PFSK-1 (cell line): ENCODE results near the gene BACE2.

Source experiments
- POLR2AphosphoS5 ChIP-seq: IDR thresholded peaks from 2 replicates; pipeline ENCODE4 v1.6.1; 2012; ENCODE audit warnings: low read depth, mild to moderate bottlenecking, control low read depth, low read length, moderate library complexity
- SIN3A ChIP-seq: IDR thresholded peaks from 2 replicates; pipeline ENCODE4 v1.6.1; 2012; ENCODE audit warnings: mild to moderate bottlenecking, low read length, moderate library complexity, borderline replicate concordance; ENCODE audit not compliant: insufficient read depth
- TAF1 ChIP-seq: IDR thresholded peaks from 2 replicates; pipeline ENCODE4 v1.6.1; 2012; ENCODE audit warnings: low read length, control low read depth, borderline replicate concordance; ENCODE audit not compliant: insufficient read depth
- TF ChIP-seq, protein P1 (sequence below), 2 experiments: IDR thresholded peaks; 2 replicates each; pipeline versions ENCODE4 v1.6.1 to v1.8.0; 2011 to 2012; ENCODE audit warnings: low read depth in 2 of 2, low read length in 2 of 2, control low read depth in 1 of 2, inconsistent platforms in 1 of 2, mild to moderate bottlenecking in 1 of 2, moderate library complexity in 1 of 2; ENCODE audit not compliant: insufficient read depth in 1 of 2

DNA sequence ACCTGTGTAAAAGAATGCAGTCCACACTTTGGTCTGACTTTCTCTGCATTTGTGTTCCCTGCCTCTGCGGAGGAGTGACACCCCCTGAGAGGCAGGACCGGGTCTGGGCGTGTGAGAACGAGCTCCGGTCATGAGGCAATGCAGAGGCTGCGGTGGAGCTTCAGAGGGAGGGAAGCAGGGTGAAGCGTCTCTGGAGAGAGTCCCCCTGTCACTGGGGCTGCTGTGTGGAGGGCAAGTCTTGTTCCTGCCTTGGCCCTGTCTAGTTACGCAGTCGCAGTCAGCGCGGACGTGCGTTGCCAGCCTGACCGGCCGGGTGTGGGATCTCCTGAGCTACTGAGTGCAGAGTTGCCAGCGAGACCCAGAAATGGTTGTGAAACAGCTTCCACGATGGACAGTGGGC, 48.5 kb downstream of the BACE2 start:
- TF ChIP-seq TAF1 (no peak), POLR2AphosphoS5 (no peak), SIN3A (no peak)
- TF ChIP-seq, protein P1, sequence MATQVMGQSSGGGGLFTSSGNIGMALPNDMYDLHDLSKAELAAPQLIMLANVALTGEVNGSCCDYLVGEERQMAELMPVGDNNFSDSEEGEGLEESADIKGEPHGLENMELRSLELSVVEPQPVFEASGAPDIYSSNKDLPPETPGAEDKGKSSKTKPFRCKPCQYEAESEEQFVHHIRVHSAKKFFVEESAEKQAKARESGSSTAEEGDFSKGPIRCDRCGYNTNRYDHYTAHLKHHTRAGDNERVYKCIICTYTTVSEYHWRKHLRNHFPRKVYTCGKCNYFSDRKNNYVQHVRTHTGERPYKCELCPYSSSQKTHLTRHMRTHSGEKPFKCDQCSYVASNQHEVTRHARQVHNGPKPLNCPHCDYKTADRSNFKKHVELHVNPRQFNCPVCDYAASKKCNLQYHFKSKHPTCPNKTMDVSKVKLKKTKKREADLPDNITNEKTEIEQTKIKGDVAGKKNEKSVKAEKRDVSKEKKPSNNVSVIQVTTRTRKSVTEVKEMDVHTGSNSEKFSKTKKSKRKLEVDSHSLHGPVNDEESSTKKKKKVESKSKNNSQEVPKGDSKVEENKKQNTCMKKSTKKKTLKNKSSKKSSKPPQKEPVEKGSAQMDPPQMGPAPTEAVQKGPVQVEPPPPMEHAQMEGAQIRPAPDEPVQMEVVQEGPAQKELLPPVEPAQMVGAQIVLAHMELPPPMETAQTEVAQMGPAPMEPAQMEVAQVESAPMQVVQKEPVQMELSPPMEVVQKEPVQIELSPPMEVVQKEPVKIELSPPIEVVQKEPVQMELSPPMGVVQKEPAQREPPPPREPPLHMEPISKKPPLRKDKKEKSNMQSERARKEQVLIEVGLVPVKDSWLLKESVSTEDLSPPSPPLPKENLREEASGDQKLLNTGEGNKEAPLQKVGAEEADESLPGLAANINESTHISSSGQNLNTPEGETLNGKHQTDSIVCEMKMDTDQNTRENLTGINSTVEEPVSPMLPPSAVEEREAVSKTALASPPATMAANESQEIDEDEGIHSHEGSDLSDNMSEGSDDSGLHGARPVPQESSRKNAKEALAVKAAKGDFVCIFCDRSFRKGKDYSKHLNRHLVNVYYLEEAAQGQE (IDR thresholded peaks at IDR 0.05; ENCODE audit: insufficient read depth in 1 of 2, low read depth in 2 of 2, low read length in 2 of 2), result no peak
